Neural crest cell (in vitro differentiated cells): Measurements from ENCODE around the gene PVALB. TPM values are rescaled to one million over a fixed set of nuclear protein-coding genes. Genes with fewer than 3 reads are reported as not detected.
"Not testable (repeated sequence)": the region's sequence is repeated elsewhere in the genome, so short reads cannot be mapped to it uniquely, and the experiment has no call there.

Experiments
- DNase-seq: peaks from one replicate; pipeline ENCODE4 v3.0.0; 2021; ENCODE audit warnings: low read depth, mixed read lengths, low spot score
- H3K27ac Mint-ChIP-seq: one replicate; pipeline ENCODE4 v1.8.0; 2021; ENCODE audit warnings: mild to moderate bottlenecking, mixed read lengths; ENCODE audit not compliant: unreplicated experiment
- H3K27me3 Mint-ChIP-seq: 2 replicates; pipeline ENCODE4 v1.8.0; 2021; ENCODE audit warnings: low read depth, mild to moderate bottlenecking, mixed read lengths
- H3K36me3 Mint-ChIP-seq: 2 replicates; pipeline ENCODE4 v1.8.0; 2021; ENCODE audit warnings: low read depth, mild to moderate bottlenecking, mixed read lengths
- H3K4me1 Mint-ChIP-seq: 2 replicates; pipeline ENCODE4 v1.8.0; 2021; ENCODE audit warnings: mixed read lengths
- H3K4me3 Mint-ChIP-seq: one replicate; pipeline ENCODE4 v1.8.0; 2021; ENCODE audit warnings: mild to moderate bottlenecking, mixed read lengths
- H3K9me3 Mint-ChIP-seq: 2 replicates; pipeline ENCODE4 v1.8.0; 2021; ENCODE audit warnings: mixed read lengths
- total RNA-seq: library from RNA; stranded (reverse); gene quantifications from 2 replicates; pipeline ENCODE4 v1.2.1, GENCODE V29; 2021
- TF ChIP-seq, protein P1 (sequence below): fragments of 200-600 bp; sonication (generic); conservative IDR thresholded peaks from 2 replicates; pipeline ENCODE4 v1.5.0; 2021; ENCODE audit warnings: antibody characterized with exemption, mild to moderate bottlenecking

The PVALB gene
- total RNA-seq, 1 donor from 2014 or later: 0.68 TPM

- Mint-ChIP-seq H3K36me3 (no peaks in the 10 kb centered on the region), H3K4me3 (no peak overlapping the region), H3K27ac (no peak overlapping the region), H3K9me3 (no peaks in the 10 kb centered on the region), H3K4me1 (no peaks in the 10 kb centered on the region), H3K27me3 (peaks cover 42% of the 10 kb centered on the region)
- DNase-seq: no peak
- TF ChIP-seq, protein P1, sequence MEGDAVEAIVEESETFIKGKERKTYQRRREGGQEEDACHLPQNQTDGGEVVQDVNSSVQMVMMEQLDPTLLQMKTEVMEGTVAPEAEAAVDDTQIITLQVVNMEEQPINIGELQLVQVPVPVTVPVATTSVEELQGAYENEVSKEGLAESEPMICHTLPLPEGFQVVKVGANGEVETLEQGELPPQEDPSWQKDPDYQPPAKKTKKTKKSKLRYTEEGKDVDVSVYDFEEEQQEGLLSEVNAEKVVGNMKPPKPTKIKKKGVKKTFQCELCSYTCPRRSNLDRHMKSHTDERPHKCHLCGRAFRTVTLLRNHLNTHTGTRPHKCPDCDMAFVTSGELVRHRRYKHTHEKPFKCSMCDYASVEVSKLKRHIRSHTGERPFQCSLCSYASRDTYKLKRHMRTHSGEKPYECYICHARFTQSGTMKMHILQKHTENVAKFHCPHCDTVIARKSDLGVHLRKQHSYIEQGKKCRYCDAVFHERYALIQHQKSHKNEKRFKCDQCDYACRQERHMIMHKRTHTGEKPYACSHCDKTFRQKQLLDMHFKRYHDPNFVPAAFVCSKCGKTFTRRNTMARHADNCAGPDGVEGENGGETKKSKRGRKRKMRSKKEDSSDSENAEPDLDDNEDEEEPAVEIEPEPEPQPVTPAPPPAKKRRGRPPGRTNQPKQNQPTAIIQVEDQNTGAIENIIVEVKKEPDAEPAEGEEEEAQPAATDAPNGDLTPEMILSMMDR: no peak
Measured at GRCh38 chr22:36755316-36755715, 61.5 kb downstream of the PVALB start.

DNA sequence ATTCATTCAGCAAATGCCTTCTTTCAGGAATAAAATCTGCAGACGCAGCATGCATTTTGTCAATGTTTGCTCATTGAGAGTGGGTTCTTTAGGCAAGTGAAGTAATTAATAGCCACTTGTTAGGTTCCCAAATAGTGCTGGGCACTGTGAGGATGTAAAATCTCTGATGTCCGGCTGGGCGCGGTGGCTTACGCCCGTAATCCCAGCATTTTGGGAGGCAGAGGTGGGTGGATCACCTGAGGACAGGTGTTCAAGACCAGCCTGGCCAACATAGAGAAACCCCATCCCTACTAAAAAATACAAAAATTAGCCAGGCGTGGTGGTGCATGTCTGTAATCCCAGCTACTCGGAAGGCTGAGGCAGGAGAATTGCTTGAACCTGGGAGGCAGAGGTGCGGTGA, 62.0 kb downstream of the PVALB start:
- H3K9me3 Mint-ChIP-seq, H3K36me3 Mint-ChIP-seq, DNase-seq, H3K27ac Mint-ChIP-seq, H3K4me1 Mint-ChIP-seq, H3K4me3 Mint-ChIP-seq: not testable (repeated sequence)
- H3K27me3 Mint-ChIP-seq: peaks cover 42% of the 10 kb centered on the region

DNA sequence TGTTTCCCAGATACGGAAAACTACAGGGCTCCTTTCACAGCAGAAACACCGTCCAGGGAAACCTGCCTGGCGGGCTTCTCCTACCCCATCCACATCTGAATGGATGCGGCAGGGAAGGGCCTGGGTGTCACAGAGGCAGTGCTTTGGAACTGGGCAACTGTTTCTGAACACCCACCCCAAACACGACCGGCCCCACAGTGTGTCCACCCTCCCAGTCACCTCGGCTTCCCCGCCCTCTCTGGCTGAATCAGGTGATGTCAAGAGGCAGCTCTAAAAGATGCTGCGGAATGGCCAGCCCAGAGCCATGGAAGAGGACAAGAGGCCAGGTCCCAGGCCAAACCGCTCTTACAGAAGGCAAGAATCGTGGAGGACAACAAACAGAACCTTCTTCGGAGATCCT, 62.9 kb downstream of the PVALB start:
- no peaks in the 10 kb centered on the region for H3K9me3 Mint-ChIP-seq
- no peak for DNase-seq
- H3K27ac Mint-ChIP-seq: no peak overlapping the region
- peaks cover 42% of the 10 kb centered on the region for H3K27me3 Mint-ChIP-seq
- H3K4me3 Mint-ChIP-seq: no peak overlapping the region
- no peaks in the 10 kb centered on the region for H3K36me3 Mint-ChIP-seq
- TF ChIP-seq, protein P1: no peak
- H3K4me1 Mint-ChIP-seq: no peaks in the 10 kb centered on the region

- H3K27me3 Mint-ChIP-seq: peaks cover 42% of the 10 kb centered on the region
- DNase-seq: no peak
- no peak overlapping the region for H3K27ac Mint-ChIP-seq
- H3K4me3 Mint-ChIP-seq: no peak overlapping the region
- no peaks in the 10 kb centered on the region for H3K4me1 Mint-ChIP-seq
- no peaks in the 10 kb centered on the region for H3K36me3 Mint-ChIP-seq
- TF ChIP-seq, protein P1: no peak
- H3K9me3 Mint-ChIP-seq: no peaks in the 10 kb centered on the region
Measured at GRCh38 chr22:36753120-36753802, 63.6 kb downstream of the PVALB start.

Other genes starting within 250 kb of the PVALB start
- gene CACNG2, start 113.3 kb downstream of the PVALB start, total RNA-seq: 0.09 and 0.27 TPM in 2 replicates
- 50.9 and 55.4 TPM in 2 replicates for gene IFT27, start 40.9 kb downstream of the PVALB start, total RNA-seq
- not detected in 2 replicates for gene NCF4, start 44.0 kb upstream of the PVALB start, total RNA-seq
- not detected in 2 replicates for gene CSF2RB, start 96.6 kb upstream of the PVALB start, total RNA-seq
- gene TST, start 202.4 kb upstream of the PVALB start, total RNA-seq: 31.0 and 31.3 TPM in 2 replicates
- 100.0 and 103 TPM in 2 replicates for gene MPST, start 202.7 kb upstream of the PVALB start, total RNA-seq
- 85.7 and 95.8 TPM in 2 replicates for gene KCTD17, start 234.7 kb upstream of the PVALB start, total RNA-seq